Loucy (cell line): ENCODE data around the gene LRRC59.

Experiments used
- H2AFZ ChIP-seq: fragments of 200-600 bp; sonication (generic); 2 replicates; pipeline ENCODE4 v1.6.0; 2016; ENCODE audit warnings: antibody characterized with exemption, mild to moderate bottlenecking, low read length, moderate library complexity
- H3F3A ChIP-seq: fragments of 200-600 bp; 2 replicates; pipeline ENCODE4 v1.6.0; 2016; ENCODE audit warnings: antibody characterized with exemption, low read depth, mild to moderate bottlenecking
- H3K27me3 ChIP-seq: fragments of 200-600 bp; sonication (generic); 2 replicates; pipeline ENCODE4 v1.6.1; 2014; ENCODE audit warnings: low read length, mild to moderate bottlenecking; ENCODE audit not compliant: insufficient read depth, poor library complexity, severe bottlenecking
- H3K36me3 ChIP-seq: fragments of 200-600 bp; sonication (generic); 2 replicates; pipeline ENCODE4 v1.6.1; 2016; ENCODE audit warnings: low read length; ENCODE audit not compliant: insufficient read depth
- H3K4me1 ChIP-seq: fragments of 200-600 bp; sonication (generic); 2 replicates; pipeline ENCODE4 v1.5.1; 2014; ENCODE audit warnings: low read length, mild to moderate bottlenecking; ENCODE audit not compliant: insufficient read depth, poor library complexity, severe bottlenecking
- H3K4me2 ChIP-seq: fragments of 200-600 bp; sonication (generic); 2 replicates; pipeline ENCODE4 v1.6.0; 2014; ENCODE audit warnings: antibody characterized with exemption, low read length, low read depth, mild to moderate bottlenecking; ENCODE audit not compliant: poor library complexity, severe bottlenecking
- H3K4me3 ChIP-seq: fragments of 200-600 bp; sonication (generic); 2 replicates; pipeline ENCODE4 v1.5.1; 2014; ENCODE audit warnings: low read length, mild to moderate bottlenecking, mixed read lengths; ENCODE audit not compliant: poor library complexity, severe bottlenecking
- H3K79me2 ChIP-seq: fragments of 200-600 bp; sonication (generic); 2 replicates; pipeline ENCODE4 v1.6.1; 2014; ENCODE audit warnings: low read length; ENCODE audit not compliant: insufficient read depth
- H3K9ac ChIP-seq: fragments of 200-600 bp; sonication (generic); 2 replicates; pipeline ENCODE4 v1.6.0; 2014; ENCODE audit warnings: mild to moderate bottlenecking, low read depth, low read length, moderate library complexity; ENCODE audit not compliant: poor library complexity, severe bottlenecking
- H3K9me2 ChIP-seq: fragments of 200-600 bp; sonication (generic); replicated peaks from 2 replicates; pipeline ENCODE4 v1.6.1; 2016; ENCODE audit warnings: low read depth, low read length, mixed read lengths
- H3K9me3 ChIP-seq: fragments of 200-600 bp; sonication (generic); 2 replicates; pipeline ENCODE4 v1.6.1; 2014; ENCODE audit warnings: mild to moderate bottlenecking, antibody characterized with exemption, low read length, low read depth; ENCODE audit not compliant: insufficient read depth
- H4K20me1 ChIP-seq: fragments of 200-600 bp; sonication (generic); 2 replicates; pipeline ENCODE4 v1.6.0; 2014; ENCODE audit warnings: antibody characterized with exemption, low read length, mild to moderate bottlenecking; ENCODE audit not compliant: insufficient read depth, poor library complexity, severe bottlenecking
- EZH2phosphoT487 ChIP-seq: fragments of 200-600 bp; IDR thresholded peaks from 2 replicates; pipeline ENCODE4 v1.6.1; 2018; ENCODE audit warnings: antibody characterized with exemption, mild to moderate bottlenecking, moderate library complexity, borderline replicate concordance
- TF ChIP-seq, protein P1 (sequence below): fragments of 200-600 bp; sonication (generic); conservative IDR thresholded peaks from 2 replicates; pipeline ENCODE4 v1.5.1; 2014; ENCODE audit warnings: mild to moderate bottlenecking, antibody characterized with exemption, low read length

LRRC59 gene

DNA sequence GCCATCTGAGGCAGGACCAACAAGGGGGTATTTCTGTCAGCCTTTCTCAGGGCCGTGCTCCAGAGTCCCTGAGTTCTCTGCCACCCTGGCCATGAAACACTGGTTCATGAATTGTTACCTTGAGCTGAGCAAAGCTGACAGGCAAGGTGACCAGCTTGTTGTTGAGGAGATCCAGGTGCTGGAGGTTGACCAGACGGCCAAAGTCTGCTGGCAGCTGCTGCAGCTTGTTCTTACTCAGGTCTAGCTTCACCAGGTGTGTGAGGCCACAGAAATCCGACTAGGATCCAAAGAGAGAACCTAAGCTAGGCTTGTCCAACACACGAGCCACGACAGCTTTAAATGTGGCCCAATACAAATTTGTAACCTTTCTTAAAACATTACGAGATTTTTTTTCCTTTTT is 4.7 kb downstream of the LRRC59 start:
- Histone ChIP-seq H3K9me2 (no peaks in the 10 kb centered on the region), H3K27me3 (no peaks in the 10 kb centered on the region), H3K4me1 (peaks cover 21% of the 10 kb centered on the region), H3K79me2 (peaks cover 54% of the 10 kb centered on the region), H3F3A (no peaks in the 10 kb centered on the region), H2AFZ (no peak overlapping the region), H3K9me3 (no peaks in the 10 kb centered on the region), H4K20me1 (peaks cover 45% of the 10 kb centered on the region), H3K9ac (no peak overlapping the region), H3K36me3 (peaks cover 69% of the 10 kb centered on the region; the same call in 1 of the 2 replicates), H3K4me3 (no peak overlapping the region), H3K4me2 (no peak overlapping the region)
- TF ChIP-seq, protein P1, sequence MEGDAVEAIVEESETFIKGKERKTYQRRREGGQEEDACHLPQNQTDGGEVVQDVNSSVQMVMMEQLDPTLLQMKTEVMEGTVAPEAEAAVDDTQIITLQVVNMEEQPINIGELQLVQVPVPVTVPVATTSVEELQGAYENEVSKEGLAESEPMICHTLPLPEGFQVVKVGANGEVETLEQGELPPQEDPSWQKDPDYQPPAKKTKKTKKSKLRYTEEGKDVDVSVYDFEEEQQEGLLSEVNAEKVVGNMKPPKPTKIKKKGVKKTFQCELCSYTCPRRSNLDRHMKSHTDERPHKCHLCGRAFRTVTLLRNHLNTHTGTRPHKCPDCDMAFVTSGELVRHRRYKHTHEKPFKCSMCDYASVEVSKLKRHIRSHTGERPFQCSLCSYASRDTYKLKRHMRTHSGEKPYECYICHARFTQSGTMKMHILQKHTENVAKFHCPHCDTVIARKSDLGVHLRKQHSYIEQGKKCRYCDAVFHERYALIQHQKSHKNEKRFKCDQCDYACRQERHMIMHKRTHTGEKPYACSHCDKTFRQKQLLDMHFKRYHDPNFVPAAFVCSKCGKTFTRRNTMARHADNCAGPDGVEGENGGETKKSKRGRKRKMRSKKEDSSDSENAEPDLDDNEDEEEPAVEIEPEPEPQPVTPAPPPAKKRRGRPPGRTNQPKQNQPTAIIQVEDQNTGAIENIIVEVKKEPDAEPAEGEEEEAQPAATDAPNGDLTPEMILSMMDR, result no peak
- no peak for TF ChIP-seq EZH2phosphoT487

DNA sequence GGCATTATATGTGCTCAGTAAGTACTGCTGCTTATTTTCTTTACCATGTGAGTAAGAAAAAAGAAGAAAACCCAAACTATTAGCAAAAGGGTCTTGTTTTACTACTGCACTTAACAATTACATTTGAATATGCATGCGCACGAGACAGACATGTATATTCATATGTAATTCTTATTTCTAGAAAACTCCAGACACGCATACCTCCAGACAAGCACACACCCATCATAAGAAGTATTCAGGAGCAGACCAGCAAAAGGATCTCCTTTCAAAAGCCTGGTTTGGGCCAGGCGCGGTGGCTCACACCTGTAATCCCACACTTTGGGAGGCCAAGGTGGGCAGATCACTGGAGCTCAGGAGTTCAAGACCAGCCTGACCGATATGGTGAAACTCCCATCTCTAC is 7.8 kb downstream of the LRRC59 start:
- H3K9me2 ChIP-seq, result no peaks in the 10 kb centered on the region
- H3K4me1 ChIP-seq, result no peaks in the 10 kb centered on the region
- no peaks in the 10 kb centered on the region for H3F3A ChIP-seq
- TF ChIP-seq EZH2phosphoT487, result no peak
- TF ChIP-seq, protein P1, result no peak
- peaks cover 17% of the 10 kb centered on the region for H4K20me1 ChIP-seq
- H2AFZ ChIP-seq, result no peak overlapping the region
- peaks cover 95% of the 10 kb centered on the region; the same call in 1 of the 2 replicates for H3K36me3 ChIP-seq
- no peak overlapping the region for H3K4me2 ChIP-seq
- peaks cover 26% of the 10 kb centered on the region for H3K79me2 ChIP-seq
- H3K9ac ChIP-seq, result no peak overlapping the region
- no peaks in the 10 kb centered on the region for H3K9me3 ChIP-seq
- no peaks in the 10 kb centered on the region for H3K27me3 ChIP-seq
- H3K4me3 ChIP-seq, result no peak overlapping the region

DNA sequence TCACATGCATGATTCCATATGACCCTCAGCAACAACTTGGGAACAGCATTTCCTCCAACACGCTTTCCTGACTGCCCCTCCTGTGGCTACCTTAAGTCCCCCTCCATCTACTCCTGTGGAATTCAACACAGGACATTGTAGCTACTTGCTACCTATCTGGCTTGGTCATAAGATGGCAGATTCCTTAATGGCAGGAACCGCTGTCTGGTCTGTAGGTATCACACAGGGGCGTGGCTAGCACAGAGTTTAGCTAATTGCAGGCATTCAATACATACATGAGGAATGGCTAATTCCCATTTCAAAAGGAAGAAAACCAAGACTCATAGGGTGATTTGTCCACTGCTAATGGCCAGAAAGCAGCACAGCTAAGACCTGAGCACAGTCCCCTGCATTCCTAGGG is 8.6 kb downstream of the LRRC59 start:
- Histone ChIP-seq H4K20me1 (peaks cover 11% of the 10 kb centered on the region), H3K4me2 (no peak overlapping the region), H2AFZ (no peak overlapping the region), H3K4me1 (no peaks in the 10 kb centered on the region), H3K9ac (no peak overlapping the region), H3K4me3 (no peak overlapping the region), H3K27me3 (no peaks in the 10 kb centered on the region), H3K79me2 (peaks cover 18% of the 10 kb centered on the region), H3K36me3 (peaks cover 95% of the 10 kb centered on the region; the same call in 1 of the 2 replicates), H3K9me2 (no peaks in the 10 kb centered on the region), H3F3A (no peaks in the 10 kb centered on the region), H3K9me3 (no peaks in the 10 kb centered on the region)
- TF ChIP-seq, protein P1, result no peak
- no peak for TF ChIP-seq EZH2phosphoT487
